Left lung (tissue), 14 donors: ENCODE results near the gene IKZF2. TPM values are rescaled to one million over a fixed set of nuclear protein-coding genes. Genes with fewer than 3 reads are reported as not detected.
A peak's percentile ranks its signal among the peaks of the same experiment; 100 is the strongest.

Experiments used
- ATAC-seq: fragments of 200-7000 bp; cut with Tn5 transposase; one replicate; pipeline ENCODE4 v1.9.1; 2020; ENCODE audit warnings: moderate library complexity
- DNase-seq, 4 donors: peaks; one replicate each; pipeline ENCODE4 v3.0.0-alpha.2; 2013 to 2020
- H3K27ac ChIP-seq, 2 donors: fragments of 200-600 bp; sonication (generic) in 1 of 2; one replicate each; pipeline versions ENCODE4 v1.5.0 to v1.8.0; 2020 to 2021
- H3K27me3 ChIP-seq, 2 donors: fragments of 200-600 bp; sonication (generic) in 1 of 2; one replicate each; pipeline versions ENCODE4 v1.5.0 to v1.8.0; 2020 to 2021
- H3K36me3 ChIP-seq, 2 donors: fragments of 200-600 bp; sonication (generic) in 1 of 2; one replicate each; pipeline versions ENCODE4 v1.5.0 to v1.8.0; 2020 to 2021
- H3K4me1 ChIP-seq, 2 donors: fragments of 200-600 bp; one replicate each; pipeline ENCODE4 v1.8.0; 2021
- H3K4me3 ChIP-seq, 2 donors: fragments of 200-600 bp; sonication (generic) in 1 of 2; one replicate each; pipeline versions ENCODE4 v1.5.0 to v1.8.0; 2020 to 2021; ENCODE audit warnings: mild to moderate bottlenecking in 1 of 2
- H3K9me3 ChIP-seq, 2 donors: fragments of 200-600 bp; sonication (generic) in 1 of 2; one replicate each; pipeline versions ENCODE4 v1.5.0 to v1.8.0; 2020 to 2021
- CTCF ChIP-seq, 2 donors: fragments of 200-600 bp; sonication (generic) in 1 of 2; IDR thresholded peaks; one replicate each; pipeline versions ENCODE4 v1.5.0 to v1.8.0; 2021; ENCODE audit warnings: antibody characterized with exemption in 2 of 2
- intact Hi-C, 2 donors: fragments of 100-400 bp; cut with DNase I; formaldehyde crosslinking; loops; one replicate each; pipeline versions ENCODE4 v1.11.2 to v1.14.2; 2022
- long read RNA-seq, 12 donors: library from polyadenylated mRNA in 2 of 12; unstranded in 2 of 12; transcript quantifications; one replicate each; pipeline ENCODE4 v2.0.0 and lab custom pipeline, GENCODE V29; 2019 to 2026
- polyA plus RNA-seq, 6 donors: library from polyadenylated mRNA; unstranded; fragments of 120-200 nt; gene quantifications; one replicate each; pipeline ENCODE4 v1.2.1, GENCODE V29; 2013; ENCODE audit not compliant: insufficient read length in 6 of 6
- total RNA-seq, 2 donors: library from RNA; stranded (reverse); fragmentation: NEBNext Ultra II Directional; extraction: Animal tissue kit (Norgen Biotek cat#: 25700); gene quantifications; one replicate each; pipeline ENCODE4 v1.2.1, GENCODE V29; 2021
- donor health status: DM: no; HTN: yes; CAD: no.
- donor health status: DM: no; HTN: no; CAD: no.

The IKZF2 gene
- 10 to 100 TPM; 11.2 to 11.6 TPM for total RNA-seq
- 10 to 100 TPM in 5 of 6 donors, 1 to 10 TPM in 1; 9.6 to 15.4 (median 13.9) TPM for polyA plus RNA-seq
- long read RNA-seq, donor 1, partial matches to known transcripts: 0 of 2 reads
- long read RNA-seq, donor 1, other reads (novel, unspliced or antisense): 0 of 2 reads
- long read RNA-seq, donor 2: 0 reads
- long read RNA-seq, donor 3: 0 reads
- long read RNA-seq, donor 4: 0 reads
- long read RNA-seq, donor 5: 0 reads
- long read RNA-seq, donor 6, partial matches to known transcripts: 0 of 1 reads
- long read RNA-seq, donor 6, other reads (novel, unspliced or antisense): 0 of 1 reads
- long read RNA-seq, donor 7, partial matches to known transcripts: 0 of 1 reads
- long read RNA-seq, donor 7, other reads (novel, unspliced or antisense): 0 of 1 reads
- long read RNA-seq, donor 8: 0 reads
- long read RNA-seq, donor 9: 0 reads
- long read RNA-seq, donor 10: 0 reads
- long read RNA-seq, donor 11: 0 reads
- long read RNA-seq, donor 12, partial matches to known transcripts: 0 of 1 reads
- long read RNA-seq, donor 12, other reads (novel, unspliced or antisense): 0 of 1 reads

GRCh38 chr2:213151437-213152064, at the start of gene IKZF2:
Gene IKZF2, minus strand, starts transcription at chr2:213151612. Its CDS starts 2,983 bp downstream, at chr2:213148629.
- peak within 1 kb of the TSS; percentile 71 to 81 for H3K4me3 ChIP-seq
- ATAC-seq: peak; percentile 85
- H3K27me3 ChIP-seq: peaks cover 0 to 7% of the 10 kb centered on the region in 2 donors
- intact Hi-C loops: loop anchor here in 1 of 2 donors (10.0 kb wide), 1 partner anchor 377 kb away; no protein-coding TSS in a partner anchor
- H3K27ac ChIP-seq: peak within 1 kb of the TSS; percentile 86 to 94
- no peaks in the 10 kb centered on the region for H3K36me3 ChIP-seq
- H3K9me3 ChIP-seq: no peaks in the 10 kb centered on the region
- peaks cover 0 to 5% of the 10 kb centered on the region in 2 donors for H3K4me1 ChIP-seq
- peak; percentile 83 to 93 (median 89) for DNase-seq
- TF ChIP-seq CTCF (IDR thresholded peaks at IDR 0.05): no peak

GRCh38 chr2:213199871-213200270, 48.5 kb upstream of the IKZF2 start:
- TF ChIP-seq CTCF (IDR thresholded peaks at IDR 0.05): no peak
- intact Hi-C loops: no loop called here

GRCh38 chr2:213189001-213189899, 37.8 kb upstream of the IKZF2 start:
- TF ChIP-seq CTCF (IDR thresholded peaks at IDR 0.05): no peak
- DNase-seq: peak in 1 of 4 donors; percentile 17
- no peak overlapping the region for H3K4me3 ChIP-seq
- H3K36me3 ChIP-seq: no peaks in the 10 kb centered on the region
- no peaks in the 10 kb centered on the region for H3K27me3 ChIP-seq
- intact Hi-C loops: no loop called here
- ATAC-seq: peak; percentile 24
- no peaks in the 10 kb centered on the region for H3K4me1 ChIP-seq
- H3K27ac ChIP-seq: no peak overlapping the region
- peaks cover 0 to 3% of the 10 kb centered on the region in 2 donors for H3K9me3 ChIP-seq

More at GRCh38 chr2:213199871-213200270, 48.5 kb upstream of the IKZF2 start:
- H3K36me3 ChIP-seq: no peaks in the 10 kb centered on the region
- H3K4me1 ChIP-seq: no peaks in the 10 kb centered on the region
- no peak overlapping the region for H3K27ac ChIP-seq
- H3K27me3 ChIP-seq: no peaks in the 10 kb centered on the region
- DNase-seq (no peak), ATAC-seq (no peak)
- no peak overlapping the region for H3K4me3 ChIP-seq
- no peaks in the 10 kb centered on the region for H3K9me3 ChIP-seq

- no peak overlapping the region for H3K4me3 ChIP-seq
- ATAC-seq (peak; percentile 77), DNase-seq (no peak)
- TF ChIP-seq CTCF (IDR thresholded peaks at IDR 0.05): no peak
- no peak overlapping the region for H3K27ac ChIP-seq
- no peaks in the 10 kb centered on the region for H3K4me1 ChIP-seq
- H3K27me3 ChIP-seq: no peaks in the 10 kb centered on the region
- intact Hi-C loops: no loop called here
- H3K36me3 ChIP-seq: no peaks in the 10 kb centered on the region
- H3K9me3 ChIP-seq: peaks cover 0 to 3% of the 10 kb centered on the region in 2 donors
Observed at GRCh38 chr2:213188533-213188867, 37.1 kb upstream of the IKZF2 start.
